Liver (tissue), 9 donors: ENCODE data around the gene SGSH. TPM values are rescaled to one million over a fixed set of nuclear protein-coding genes. Genes with fewer than 3 reads are reported as not detected.

Experiments used
- DNase-seq: peaks from one replicate; pipeline ENCODE4 v3.0.0-alpha.2; 2017; ENCODE audit warnings: low spot score
- H3K27ac ChIP-seq, 2 donors: one replicate each; pipeline ENCODE4 v1.7.0; 2013; ENCODE audit warnings: inconsistent platforms in 2 of 2, low read length in 2 of 2, control low read depth in 1 of 2, low read depth in 1 of 2, mild to moderate bottlenecking in 1 of 2
- H3K27me3 ChIP-seq, 4 donors: one replicate each; pipeline versions ENCODE4 v1.6.1 to v1.7.0; 2013; ENCODE audit warnings: low read length in 3 of 4, inconsistent platforms in 1 of 4, mild to moderate bottlenecking in 1 of 4, moderate library complexity in 1 of 4; ENCODE audit not compliant: control insufficient read depth in 4 of 4, insufficient read depth in 4 of 4
- H3K36me3 ChIP-seq, 4 donors: one replicate each; pipeline versions ENCODE4 v1.6.1 to v1.7.0; 2013; ENCODE audit warnings: low read length in 3 of 4, mild to moderate bottlenecking in 3 of 4, low read depth in 1 of 4, moderate library complexity in 1 of 4; ENCODE audit not compliant: control insufficient read depth in 4 of 4, insufficient read depth in 3 of 4
- H3K4me1 ChIP-seq, 4 donors: one replicate each; pipeline versions ENCODE4 v1.6.1 to v1.7.0; 2013; ENCODE audit warnings: low read length in 3 of 4, mild to moderate bottlenecking in 3 of 4, moderate library complexity in 1 of 4; ENCODE audit not compliant: control insufficient read depth in 4 of 4, insufficient read depth in 4 of 4
- H3K4me3 ChIP-seq, 3 donors: one replicate each; pipeline versions ENCODE4 v1.6.1 to v1.7.0; 2013; ENCODE audit warnings: low read length in 3 of 3, control low read depth in 1 of 3, low read depth in 1 of 3, mild to moderate bottlenecking in 1 of 3
- H3K9ac ChIP-seq, 2 donors: one replicate each; pipeline ENCODE4 v1.7.0; 2013; ENCODE audit warnings: low read length in 2 of 2, mild to moderate bottlenecking in 2 of 2, moderate library complexity in 2 of 2, control low read depth in 1 of 2, low read depth in 1 of 2
- H3K9me3 ChIP-seq, 4 donors: one replicate each; pipeline versions ENCODE4 v1.6.1 to v1.7.0; 2013; ENCODE audit warnings: low read length in 3 of 4; ENCODE audit not compliant: control insufficient read depth in 4 of 4
- ATF3 ChIP-seq: IDR thresholded peaks from 2 replicates; pipeline ENCODE4 v1.6.1; 2016; ENCODE audit warnings: antibody characterized with exemption
- EGR1 ChIP-seq, 2 donors: IDR thresholded peaks; 2 replicates each; pipeline ENCODE4 v1.6.1; 2016 to 2018; ENCODE audit warnings: antibody characterized with exemption in 2 of 2, low read depth in 2 of 2
- FOXA1 ChIP-seq: IDR thresholded peaks from 2 replicates; pipeline ENCODE4 v1.6.1; 2016; ENCODE audit warnings: antibody characterized with exemption
- FOXA2 ChIP-seq: IDR thresholded peaks from 2 replicates; pipeline ENCODE4 v1.6.1; 2016; ENCODE audit warnings: antibody characterized with exemption
- GABPA ChIP-seq, 2 donors: IDR thresholded peaks in 1 of 2; conservative IDR thresholded peaks in 1 of 2; 2 replicates each; pipeline ENCODE4 v1.6.1; 2016; ENCODE audit warnings: antibody characterized with exemption in 2 of 2, mild to moderate bottlenecking in 1 of 2, moderate library complexity in 1 of 2
- HNF4A ChIP-seq, 2 donors: conservative IDR thresholded peaks; 2 replicates each; pipeline ENCODE4 v1.6.1; 2016; ENCODE audit warnings: antibody characterized with exemption in 2 of 2, mild to moderate bottlenecking in 2 of 2
- HNF4G ChIP-seq: IDR thresholded peaks from 2 replicates; pipeline ENCODE4 v1.6.1; 2016; ENCODE audit warnings: antibody characterized with exemption
- JUND ChIP-seq, 2 donors: IDR thresholded peaks; 2 replicates each; pipeline ENCODE4 v1.6.1; 2016; ENCODE audit warnings: antibody characterized with exemption in 2 of 2
- NR2F2 ChIP-seq: IDR thresholded peaks from 2 replicates; pipeline ENCODE4 v1.6.1; 2016; ENCODE audit warnings: antibody characterized with exemption
- RAD21 ChIP-seq, 2 donors: IDR thresholded peaks; 2 replicates each; pipeline ENCODE4 v1.6.1; 2016; ENCODE audit warnings: antibody characterized with exemption in 2 of 2, mild to moderate bottlenecking in 2 of 2
- RXRA ChIP-seq, 2 donors: IDR thresholded peaks; 2 replicates each; pipeline ENCODE4 v1.6.1; 2017 to 2018; ENCODE audit warnings: antibody characterized with exemption in 2 of 2, mild to moderate bottlenecking in 1 of 2
- SP1 ChIP-seq: IDR thresholded peaks from 2 replicates; pipeline ENCODE4 v1.6.1; 2018; ENCODE audit warnings: antibody characterized with exemption, mild to moderate bottlenecking
- TAF1 ChIP-seq: conservative IDR thresholded peaks from 2 replicates; pipeline ENCODE4 v1.6.1; 2016; ENCODE audit warnings: antibody characterized with exemption, mild to moderate bottlenecking
- YY1 ChIP-seq: IDR thresholded peaks from 2 replicates; pipeline ENCODE4 v1.6.1; 2016; ENCODE audit warnings: antibody characterized with exemption, mild to moderate bottlenecking
- WGBS: extraction: QIAGEN DNeasy Blood & Tissue Kit; methylation state at CpG from one replicate; pipeline ENCODE4 v1.1.7; 2013; 5-methylcytosine and 5-hydroxymethylcytosine counted together
- polyA plus RNA-seq, 2 donors: library from polyadenylated mRNA; stranded (reverse) in 1 of 2; unstranded in 1 of 2; fragments of 200-250 nt in 1 of 2; fragments of >200 nt in 1 of 2; fragmentation: Nextera tagmentation in 1 of 2; extraction: Ambion mirVana in 1 of 2; gene quantifications; one replicate each; pipeline versions ENCODE4 v1.2.1 to v1.2.3, GENCODE V29; 2013 to 2015
- total RNA-seq, 2 donors: library from RNA; depleted of rRNA; stranded (reverse); fragments of >200 nt; gene quantifications; one replicate each; pipeline ENCODE4 v1.2.3, GENCODE V29; 2014
- TF ChIP-seq, protein P1 (sequence below): IDR thresholded peaks from 2 replicates; pipeline ENCODE4 v1.6.1; 2016; ENCODE audit warnings: antibody characterized with exemption
- TF ChIP-seq, protein P2 (sequence below): IDR thresholded peaks from 2 replicates; pipeline ENCODE4 v1.6.1; 2016; ENCODE audit warnings: antibody characterized with exemption
- TF ChIP-seq, protein P3 (sequence below): fragments of 150-350 bp; IDR thresholded peaks from 2 replicates; pipeline ENCODE4 v1.5.1; 2017; ENCODE audit warnings: improper control_type of control experiment, low read depth, low read length; ENCODE audit not compliant: missing input control
- TF ChIP-seq, protein P4 (sequence below): IDR thresholded peaks from 2 replicates; pipeline ENCODE4 v1.6.1; 2016; ENCODE audit warnings: antibody characterized with exemption, mild to moderate bottlenecking
- donor health status: healthy.
- donor health status: healthy.
- donor health status: healthy.
- donor health status: healthy.
- donor health status: healthy.

Gene SGSH
- total and polyA plus RNA-seq, 4 donors, result 5.8 to 19.8 (median 12.9) TPM

DNA sequence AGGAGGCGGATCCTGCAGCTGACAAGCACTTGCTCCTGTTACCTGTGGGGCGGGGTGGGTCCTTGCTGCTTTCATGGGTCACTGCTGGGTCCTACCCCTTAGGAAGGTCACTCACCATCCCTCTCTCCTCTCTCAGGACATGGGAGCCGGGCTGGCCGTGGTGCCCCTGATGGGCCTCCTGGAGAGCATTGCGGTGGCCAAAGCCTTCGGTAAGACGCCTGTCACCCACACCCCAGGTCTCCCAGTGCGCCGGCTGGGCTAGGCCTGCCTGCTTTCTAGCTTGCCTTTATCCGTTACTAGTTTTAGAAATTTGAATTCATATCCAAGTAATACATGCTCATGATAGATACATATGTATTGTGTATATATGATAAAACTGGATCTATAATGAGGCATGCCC, 17.3 kb upstream of the SGSH start:
- no peaks in the 10 kb centered on the region for H3K4me1 ChIP-seq
- no peak overlapping the region for H3K9ac ChIP-seq
- H3K4me3 ChIP-seq, result no peak overlapping the region
- peaks cover 3 to 33% (median 19%) of the 10 kb centered on the region in 4 donors for H3K36me3 ChIP-seq
- no peak for DNase-seq
- H3K27ac ChIP-seq, result no peak overlapping the region
- WGBS, result 96% methylated on average over 10 of the region's 10 CpGs
- TF ChIP-seq YY1 (no peak), RXRA (IDR thresholded peaks at IDR 0.05) (no peak), NR2F2 (no peak), FOXA1 (no peak), RAD21 (IDR thresholded peaks at IDR 0.05) (no peak), GABPA (IDR thresholded peaks at IDR 0.05 in 1 of 2, conservative IDR thresholded peaks at IDR 0.05 in 1 of 2) (no peak), EGR1 (IDR thresholded peaks at IDR 0.05; ENCODE audit: low read depth in 2 of 2) (no peak), TAF1 (no peak), SP1 (no peak), HNF4A (conservative IDR thresholded peaks at IDR 0.05) (no peak), ATF3 (no peak), HNF4G (no peak)
- TF ChIP-seq, protein P1, sequence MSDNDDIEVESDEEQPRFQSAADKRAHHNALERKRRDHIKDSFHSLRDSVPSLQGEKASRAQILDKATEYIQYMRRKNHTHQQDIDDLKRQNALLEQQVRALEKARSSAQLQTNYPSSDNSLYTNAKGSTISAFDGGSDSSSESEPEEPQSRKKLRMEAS, result no peak
- TF ChIP-seq, protein P2, sequence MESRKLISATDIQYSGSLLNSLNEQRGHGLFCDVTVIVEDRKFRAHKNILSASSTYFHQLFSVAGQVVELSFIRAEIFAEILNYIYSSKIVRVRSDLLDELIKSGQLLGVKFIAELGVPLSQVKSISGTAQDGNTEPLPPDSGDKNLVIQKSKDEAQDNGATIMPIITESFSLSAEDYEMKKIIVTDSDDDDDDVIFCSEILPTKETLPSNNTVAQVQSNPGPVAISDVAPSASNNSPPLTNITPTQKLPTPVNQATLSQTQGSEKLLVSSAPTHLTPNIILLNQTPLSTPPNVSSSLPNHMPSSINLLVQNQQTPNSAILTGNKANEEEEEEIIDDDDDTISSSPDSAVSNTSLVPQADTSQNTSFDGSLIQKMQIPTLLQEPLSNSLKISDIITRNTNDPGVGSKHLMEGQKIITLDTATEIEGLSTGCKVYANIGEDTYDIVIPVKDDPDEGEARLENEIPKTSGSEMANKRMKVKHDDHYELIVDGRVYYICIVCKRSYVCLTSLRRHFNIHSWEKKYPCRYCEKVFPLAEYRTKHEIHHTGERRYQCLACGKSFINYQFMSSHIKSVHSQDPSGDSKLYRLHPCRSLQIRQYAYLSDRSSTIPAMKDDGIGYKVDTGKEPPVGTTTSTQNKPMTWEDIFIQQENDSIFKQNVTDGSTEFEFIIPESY, result no peak
- TF ChIP-seq, protein P3, sequence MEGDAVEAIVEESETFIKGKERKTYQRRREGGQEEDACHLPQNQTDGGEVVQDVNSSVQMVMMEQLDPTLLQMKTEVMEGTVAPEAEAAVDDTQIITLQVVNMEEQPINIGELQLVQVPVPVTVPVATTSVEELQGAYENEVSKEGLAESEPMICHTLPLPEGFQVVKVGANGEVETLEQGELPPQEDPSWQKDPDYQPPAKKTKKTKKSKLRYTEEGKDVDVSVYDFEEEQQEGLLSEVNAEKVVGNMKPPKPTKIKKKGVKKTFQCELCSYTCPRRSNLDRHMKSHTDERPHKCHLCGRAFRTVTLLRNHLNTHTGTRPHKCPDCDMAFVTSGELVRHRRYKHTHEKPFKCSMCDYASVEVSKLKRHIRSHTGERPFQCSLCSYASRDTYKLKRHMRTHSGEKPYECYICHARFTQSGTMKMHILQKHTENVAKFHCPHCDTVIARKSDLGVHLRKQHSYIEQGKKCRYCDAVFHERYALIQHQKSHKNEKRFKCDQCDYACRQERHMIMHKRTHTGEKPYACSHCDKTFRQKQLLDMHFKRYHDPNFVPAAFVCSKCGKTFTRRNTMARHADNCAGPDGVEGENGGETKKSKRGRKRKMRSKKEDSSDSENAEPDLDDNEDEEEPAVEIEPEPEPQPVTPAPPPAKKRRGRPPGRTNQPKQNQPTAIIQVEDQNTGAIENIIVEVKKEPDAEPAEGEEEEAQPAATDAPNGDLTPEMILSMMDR, result no peak
- TF ChIP-seq, protein P4, sequence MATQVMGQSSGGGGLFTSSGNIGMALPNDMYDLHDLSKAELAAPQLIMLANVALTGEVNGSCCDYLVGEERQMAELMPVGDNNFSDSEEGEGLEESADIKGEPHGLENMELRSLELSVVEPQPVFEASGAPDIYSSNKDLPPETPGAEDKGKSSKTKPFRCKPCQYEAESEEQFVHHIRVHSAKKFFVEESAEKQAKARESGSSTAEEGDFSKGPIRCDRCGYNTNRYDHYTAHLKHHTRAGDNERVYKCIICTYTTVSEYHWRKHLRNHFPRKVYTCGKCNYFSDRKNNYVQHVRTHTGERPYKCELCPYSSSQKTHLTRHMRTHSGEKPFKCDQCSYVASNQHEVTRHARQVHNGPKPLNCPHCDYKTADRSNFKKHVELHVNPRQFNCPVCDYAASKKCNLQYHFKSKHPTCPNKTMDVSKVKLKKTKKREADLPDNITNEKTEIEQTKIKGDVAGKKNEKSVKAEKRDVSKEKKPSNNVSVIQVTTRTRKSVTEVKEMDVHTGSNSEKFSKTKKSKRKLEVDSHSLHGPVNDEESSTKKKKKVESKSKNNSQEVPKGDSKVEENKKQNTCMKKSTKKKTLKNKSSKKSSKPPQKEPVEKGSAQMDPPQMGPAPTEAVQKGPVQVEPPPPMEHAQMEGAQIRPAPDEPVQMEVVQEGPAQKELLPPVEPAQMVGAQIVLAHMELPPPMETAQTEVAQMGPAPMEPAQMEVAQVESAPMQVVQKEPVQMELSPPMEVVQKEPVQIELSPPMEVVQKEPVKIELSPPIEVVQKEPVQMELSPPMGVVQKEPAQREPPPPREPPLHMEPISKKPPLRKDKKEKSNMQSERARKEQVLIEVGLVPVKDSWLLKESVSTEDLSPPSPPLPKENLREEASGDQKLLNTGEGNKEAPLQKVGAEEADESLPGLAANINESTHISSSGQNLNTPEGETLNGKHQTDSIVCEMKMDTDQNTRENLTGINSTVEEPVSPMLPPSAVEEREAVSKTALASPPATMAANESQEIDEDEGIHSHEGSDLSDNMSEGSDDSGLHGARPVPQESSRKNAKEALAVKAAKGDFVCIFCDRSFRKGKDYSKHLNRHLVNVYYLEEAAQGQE, result no peak
- H3K9me3 ChIP-seq, result peaks cover 0 to 4% (median under 1%) of the 10 kb centered on the region in 4 donors
- H3K27me3 ChIP-seq, result no peaks in the 10 kb centered on the region

- no peak overlapping the region for H3K27ac ChIP-seq
- H3K27me3 ChIP-seq, result no peaks in the 10 kb centered on the region
- peaks cover 0 to 7% (median 2%) of the 10 kb centered on the region in 4 donors for H3K9me3 ChIP-seq
- WGBS, result 91% methylated on average over 17 of the region's 17 CpGs
- H3K36me3 ChIP-seq, result peaks cover 3 to 33% (median 18%) of the 10 kb centered on the region in 4 donors
- no peaks in the 10 kb centered on the region for H3K4me1 ChIP-seq
- no peak overlapping the region for H3K9ac ChIP-seq
- DNase-seq, result no peak
- H3K4me3 ChIP-seq, result no peak overlapping the region
- TF ChIP-seq YY1, result no peak
- no peak for TF ChIP-seq FOXA1
- TF ChIP-seq HNF4A (conservative IDR thresholded peaks at IDR 0.05), result no peak
- TF ChIP-seq, protein P2, result no peak
- TF ChIP-seq NR2F2, result no peak
- no peak for TF ChIP-seq EGR1 (IDR thresholded peaks at IDR 0.05; ENCODE audit: low read depth in 2 of 2)
- TF ChIP-seq SP1, result no peak
- TF ChIP-seq RAD21 (IDR thresholded peaks at IDR 0.05), result no peak
- no peak for TF ChIP-seq GABPA (IDR thresholded peaks at IDR 0.05 in 1 of 2, conservative IDR thresholded peaks at IDR 0.05 in 1 of 2)
- no peak for TF ChIP-seq JUND (IDR thresholded peaks at IDR 0.05)
- TF ChIP-seq, protein P3, result no peak
- no peak for TF ChIP-seq RXRA (IDR thresholded peaks at IDR 0.05)
- no peak for TF ChIP-seq FOXA2
- TF ChIP-seq ATF3, result no peak
- TF ChIP-seq HNF4G, result no peak
These were observed 16.8 kb upstream of the SGSH start for GRCh38 chr17:80236911-80237310.
